HG02970 (cell line): ENCODE measurements around the gene IP6K3.

ENCODE experiments used
- ATAC-seq: cut with Tn5 transposase; IDR thresholded peaks from one replicate; pipeline ENCODE4 v1.9.1; 2021; ENCODE audit warnings: mild to moderate bottlenecking, moderate library complexity, moderate number of reproducible peaks; ENCODE audit not compliant: unreplicated experiment, low FRiP score

Gene IP6K3

GRCh38 chr6:33679761-33680160 is 66.9 kb downstream of the IP6K3 start:
- ATAC-seq = no peak

- no peak for ATAC-seq
Measured at GRCh38 chr6:33678932-33679490, 67.7 kb downstream of the IP6K3 start.

- ATAC-seq = no peak
Measured at GRCh38 chr6:33678233-33678931, 68.3 kb downstream of the IP6K3 start.

- no peak for ATAC-seq
Measured at GRCh38 chr6:33677689-33678088, 69.0 kb downstream of the IP6K3 start.

- no peak for ATAC-seq
Measured at GRCh38 chr6:33677143-33677660, 69.5 kb downstream of the IP6K3 start.

- no peak for ATAC-seq
Measured at GRCh38 chr6:33676416-33677142, 70.1 kb downstream of the IP6K3 start.

GRCh38 chr6:33675968-33676367 is 70.7 kb downstream of the IP6K3 start:
- no peak for ATAC-seq

GRCh38 chr6:33673851-33674250 is 72.9 kb downstream of the IP6K3 start:
- no peak for ATAC-seq

- no peak for ATAC-seq
Measured at GRCh38 chr6:33672808-33673207, 73.9 kb downstream of the IP6K3 start.

GRCh38 chr6:33671744-33672072 is 75.0 kb downstream of the IP6K3 start:
- no peak for ATAC-seq
